Measurements from ENCODE around the gene IVL.

IVL gene

GRCh38 chr1:152946651-152947256 lies 38.4 kb downstream of the IVL start, which contains the start of gene SPRR5:
Gene SPRR5 (plus strand): TSS chr1:152947206. CDS start chr1:152948555, 1,349 bp downstream.
- no peak for DNase-seq (ENCODE audit: low spot score)

- DNase-seq (ENCODE audit: low spot score) = no peak
Measured at GRCh38 chr1:152951711-152952110, 43.4 kb downstream of the IVL start.

GRCh38 chr1:152953761-152954160 lies 45.4 kb downstream of the IVL start:
- DNase-seq (ENCODE audit: low spot score) = no peak

GRCh38 chr1:152954436-152954835 lies 46.1 kb downstream of the IVL start:
- no peak for DNase-seq (ENCODE audit: low spot score)

- no peak for DNase-seq (ENCODE audit: low spot score)
Measured at GRCh38 chr1:152957561-152957960, 49.2 kb downstream of the IVL start.

- DNase-seq (ENCODE audit: low spot score) = no peak
Measured at GRCh38 chr1:152959273-152959672, 50.9 kb downstream of the IVL start.

GRCh38 chr1:152959801-152960451 lies 51.6 kb downstream of the IVL start:
- DNase-seq (ENCODE audit: low spot score) = no peak

GRCh38 chr1:152960452-152961044 lies 52.2 kb downstream of the IVL start:
- DNase-seq (ENCODE audit: low spot score) = no peak

Data from CD4-positive, alpha-beta T cell treated with Interleukin-15 for 4 hours (primary cell).